Measurements from ENCODE around the gene TAP1. TPM values are rescaled to one million over a fixed set of nuclear protein-coding genes. Genes with fewer than 3 reads are reported as not detected.

TAP1 gene
- total and polyA plus RNA-seq, 2 of the 8 experiments (the other 6 are each of a cell fraction or from before 2014, with no cell fraction given) = 16.8 to 22.0 TPM

GRCh38 chr6:32885698-32886286, 32.3 kb upstream of the TAP1 start:
- Histone ChIP-seq H2BK15ac (ENCODE audit: low read length) (no peak overlapping the region), H3K18ac (ENCODE audit: extremely low read depth, low read length) (no peak overlapping the region), H4K20me1 (replicated peaks in 1 of 2; ENCODE audit: control insufficient read depth in 1 of 2, insufficient read depth in 2 of 2, low read length in 2 of 2) (no peaks in the 10 kb centered on the region), H4K8ac (ENCODE audit: extremely low read depth, insufficient read depth, low read length) (no peak overlapping the region), H3K79me1 (ENCODE audit: low read depth, low read length) (no peaks in the 10 kb centered on the region), H3K4ac (replicated peaks; ENCODE audit: insufficient read length, low read depth, low read length) (no peak overlapping the region), H3K79me2 (ENCODE audit: control insufficient read depth in 1 of 2, insufficient read depth in 2 of 2, low read length in 2 of 2) (no peaks in the 10 kb centered on the region), H3K23me2 (ENCODE audit: low read depth, low read length) (no peaks in the 10 kb centered on the region), H2AK5ac (ENCODE audit: low read depth, low read length) (no peak overlapping the region), H3K14ac (ENCODE audit: insufficient read length) (no peak overlapping the region), H2BK12ac (ENCODE audit: low read depth, low read length) (no peak overlapping the region), H3K9ac (replicated peaks in 1 of 4; ENCODE audit: extremely low read depth in 1 of 4, low read depth in 3 of 4, low read length in 3 of 4) (no peak overlapping the region), H3K9me3 (ENCODE audit: insufficient read depth in 2 of 2, low read depth in 1 of 2, low read length in 1 of 2) (no peaks in the 10 kb centered on the region), H3K4me3 (ENCODE audit: extremely low read depth in 1 of 4, insufficient read depth in 2 of 4, low read depth in 3 of 4, low read length in 4 of 4) (no peak overlapping the region), H3K56ac (replicated peaks; ENCODE audit: insufficient read length, low read depth, low read length) (no peak overlapping the region), H2BK120ac (replicated peaks; ENCODE audit: low read depth, low read length) (no peak overlapping the region), H3K4me1 (replicated peaks in 1 of 4; ENCODE audit: control insufficient read depth in 3 of 4, insufficient read depth in 4 of 4, low read length in 3 of 4) (no peaks in the 10 kb centered on the region), H2AFZ (ENCODE audit: low read length) (no peak overlapping the region), H4K91ac (replicated peaks; ENCODE audit: insufficient read length, low read length) (no peak overlapping the region), H4K5ac (ENCODE audit: insufficient read length, low read depth, low read length) (no peak overlapping the region), H3K27me3 (replicated peaks in 1 of 4; ENCODE audit: control insufficient read depth in 3 of 4, extremely low read depth in 1 of 4, insufficient read depth in 3 of 4, low read length in 3 of 4) (no peaks in the 10 kb centered on the region), H3K27ac (ENCODE audit: low read depth, low read length) (no peak overlapping the region), H3K36me3 (ENCODE audit: control insufficient read depth in 2 of 4, insufficient read depth in 4 of 4, low read length in 3 of 4) (no peaks in the 10 kb centered on the region), H2BK20ac (ENCODE audit: low read length) (no peak overlapping the region), H3K23ac (ENCODE audit: insufficient read length) (no peak overlapping the region), H3K4me2 (ENCODE audit: insufficient read depth in 1 of 2, low read depth in 2 of 2, low read length in 2 of 2) (no peak overlapping the region), H2BK5ac (ENCODE audit: low read depth, low read length) (no peak overlapping the region)
- CTCF ChIA-PET (ENCODE audit: partially characterized antibody) = interaction anchor here (0.6 to 3.1 kb wide), 40 partner anchors 8 to 681 kb away, joined by 3 to 23 read pairs (median 4); partner anchors contain the start of genes HLA-DMA and TAP2
- FAIRE-seq (no peak), DNase-seq (ENCODE audit: low read depth in 1 of 2, low spot score in 2 of 2) (no peak)
- WGBS, 2 experiments (ENCODE audit: extremely low coverage in 1 of 2, insufficient coverage in 1 of 2, insufficient read length in 1 of 2, insufficient replicate concordance in 2 of 2, low coverage in 1 of 2, low lambda C conversion rate in 2 of 2, missing lambda C conversion rate in 1 of 2) = 61% methylated on average over 4 of the region's 4 CpGs; no CpG with 5 or more reads in 1 of the 2 experiments
- POLR2A ChIA-PET (ENCODE audit: partially characterized antibody) = interaction anchor here (1.0 kb wide), 2 partner anchors 82 to 98 kb away, joined by 3 to 5 read pairs; no protein-coding TSS in a partner anchor
- TF ChIP-seq CTCF (IDR thresholded peaks at IDR 0.05; ENCODE audit: control extremely low read depth in 1 of 3, insufficient read depth in 1 of 3, low read depth in 1 of 3, low read length in 3 of 3) (peak in 2 of 3 experiments; percentile 25 to 38; a peak in 2 of 4 replicates), TAF1 (IDR thresholded peaks at IDR 0.05; ENCODE audit: low read depth, low read length) (no peak), KDM1A (IDR thresholded peaks at IDR 0.05; ENCODE audit: borderline replicate concordance, low read length) (no peak), RAD21 (IDR thresholded peaks at IDR 0.05 in 1 of 2, conservative IDR thresholded peaks at IDR 0.05 in 1 of 2; ENCODE audit: low read depth in 2 of 2, low read length in 2 of 2) (peak; percentile 63 to 67), SIX5 (IDR thresholded peaks at IDR 0.05; ENCODE audit: low read depth, low read length) (no peak), JUND (IDR thresholded peaks at IDR 0.05; ENCODE audit: low read length) (no peak), SP2 (IDR thresholded peaks at IDR 0.05; ENCODE audit: low read length) (no peak)

Data from H1 (cell line).